H1 (cell line): ENCODE data around the gene RBM17. TPM values are rescaled to one million over a fixed set of nuclear protein-coding genes. Genes with fewer than 3 reads are reported as not detected.

Source experiments
- CTCF ChIA-PET: fragments of 300-600 bp; sonication (Branson Sonifier 250); formaldehyde crosslinking; loops from one replicate; lab custom pipeline; 2021; ENCODE audit not compliant: partially characterized antibody; lab: Charles Lee
- POLR2A ChIA-PET: fragments of 300-600 bp; sonication (Branson Sonifier 250); formaldehyde crosslinking; loops from one replicate; lab custom pipeline; 2021; ENCODE audit warnings: inconsistent platforms; ENCODE audit not compliant: partially characterized antibody; lab: Charles Lee
- DNase-seq, 2 experiments: peaks; one replicate each; pipeline versions ENCODE4 v3.0.0 to v3.0.0-alpha.2; 2010 to 2022; ENCODE audit warnings: low spot score in 2 of 2, low read depth in 1 of 2, mixed read lengths in 1 of 2
- FAIRE-seq: peaks from 2 replicates; lab custom pipeline; 2011; peaks lifted over from hg19 to GRCh38; lab: Jason Lieb, UNC
- H2AFZ ChIP-seq: 2 replicates; pipeline ENCODE4 v1.8.1; 2012; ENCODE audit warnings: low read length, inconsistent platforms
- H2AK5ac ChIP-seq: 2 replicates; pipeline ENCODE4 v1.6.1; 2013; ENCODE audit warnings: low read depth, low read length
- H2BK120ac ChIP-seq: replicated peaks from 2 replicates; pipeline ENCODE3; 2013; ENCODE audit warnings: low read depth, low read length, inconsistent platforms
- H2BK12ac ChIP-seq: 2 replicates; pipeline ENCODE4 v1.6.1; 2013; ENCODE audit warnings: low read depth, low read length
- H2BK15ac ChIP-seq: 2 replicates; pipeline ENCODE4 v1.6.1; 2013; ENCODE audit warnings: low read length
- H2BK20ac ChIP-seq: 2 replicates; pipeline ENCODE4 v1.6.1; 2013; ENCODE audit warnings: low read length
- H2BK5ac ChIP-seq: 2 replicates; pipeline ENCODE4 v1.6.1; 2013; ENCODE audit warnings: low read depth, low read length
- H3K14ac ChIP-seq: 2 replicates; pipeline ENCODE4 v1.6.1; 2013; ENCODE audit warnings: inconsistent platforms; ENCODE audit not compliant: insufficient read length
- H3K18ac ChIP-seq: 2 replicates; pipeline ENCODE4 v1.6.1; 2013; ENCODE audit warnings: low read length; ENCODE audit errors: extremely low read depth
- H3K23ac ChIP-seq: 2 replicates; pipeline ENCODE4 v1.6.1; 2013; ENCODE audit warnings: inconsistent platforms; ENCODE audit not compliant: insufficient read length
- H3K23me2 ChIP-seq: 2 replicates; pipeline ENCODE4 v1.6.1; 2013; ENCODE audit warnings: low read depth, low read length
- H3K27ac ChIP-seq: 2 replicates; pipeline ENCODE4 v1.6.1; 2011; ENCODE audit warnings: low read depth, low read length, inconsistent platforms
- H3K27me3 ChIP-seq, 4 experiments: replicated peaks in 1 of 4; 1 replicate in 1 of 4; 2 replicates in 3 of 4; pipeline versions ENCODE4 v1.6.1 to v1.8.1; 2011 to 2013; ENCODE audit warnings: low read length in 3 of 4, mild to moderate bottlenecking in 3 of 4, inconsistent platforms in 2 of 4, mixed read lengths in 2 of 4, moderate library complexity in 1 of 4; ENCODE audit not compliant: control insufficient read depth in 3 of 4, insufficient read depth in 3 of 4; ENCODE audit errors: extremely low read depth in 1 of 4
- H3K36me3 ChIP-seq, 4 experiments: 2 replicates each; pipeline versions ENCODE4 v1.6.1 to v1.8.1; 2011 to 2013; ENCODE audit warnings: mild to moderate bottlenecking in 4 of 4, low read length in 3 of 4, moderate library complexity in 2 of 4, control low read depth in 1 of 4, inconsistent platforms in 1 of 4; ENCODE audit not compliant: insufficient read depth in 4 of 4, control insufficient read depth in 2 of 4
- H3K4ac ChIP-seq: replicated peaks from 2 replicates; pipeline ENCODE3; 2013; ENCODE audit warnings: low read length, low read depth, mixed read lengths, inconsistent platforms; ENCODE audit not compliant: insufficient read length
- H3K4me1 ChIP-seq, 4 experiments: replicated peaks in 1 of 4; 1 replicate in 1 of 4; 2 replicates in 3 of 4; pipeline versions ENCODE4 v1.6.1 to v1.8.1; 2011 to 2013; ENCODE audit warnings: low read length in 3 of 4, inconsistent platforms in 2 of 4, mixed read lengths in 1 of 4; ENCODE audit not compliant: insufficient read depth in 4 of 4, control insufficient read depth in 3 of 4
- H3K4me2 ChIP-seq, 2 experiments: 2 replicates each; pipeline versions ENCODE4 v1.6.1 to v1.8.1; 2011 to 2013; ENCODE audit warnings: low read depth in 2 of 2, low read length in 2 of 2, control low read depth in 1 of 2, inconsistent platforms in 1 of 2, mild to moderate bottlenecking in 1 of 2; ENCODE audit not compliant: insufficient read depth in 1 of 2
- H3K4me3 ChIP-seq, 4 experiments: fragments of 200-600, 300-600 bp in 1 of 4; sonication (generic), shearing (Covaris generic), sonication (Bioruptor Twin) in 1 of 4; 2 replicates each; pipeline versions ENCODE4 v1.5.1 to v1.8.1; 2011 to 2016; ENCODE audit warnings: low read length in 4 of 4, low read depth in 3 of 4, control low read depth in 2 of 4, inconsistent platforms in 2 of 4, mild to moderate bottlenecking in 2 of 4, mixed read lengths in 1 of 4, moderate library complexity in 1 of 4; ENCODE audit not compliant: insufficient read depth in 2 of 4; ENCODE audit errors: extremely low read depth in 1 of 4
- H3K56ac ChIP-seq: replicated peaks from 2 replicates; pipeline ENCODE3; 2013; ENCODE audit warnings: low read depth, mild to moderate bottlenecking, mixed read lengths, low read length, inconsistent platforms; ENCODE audit not compliant: insufficient read length
- H3K79me1 ChIP-seq: 2 replicates; pipeline ENCODE4 v1.6.1; 2013; ENCODE audit warnings: low read depth, low read length, control low read depth
- H3K79me2 ChIP-seq, 2 experiments: 2 replicates each; pipeline versions ENCODE4 v1.6.1 to v1.8.1; 2012 to 2013; ENCODE audit warnings: low read length in 2 of 2, mild to moderate bottlenecking in 2 of 2, inconsistent platforms in 1 of 2; ENCODE audit not compliant: insufficient read depth in 2 of 2, control insufficient read depth in 1 of 2
- H3K9ac ChIP-seq, 4 experiments: replicated peaks in 1 of 4; 1 replicate in 1 of 4; 2 replicates in 3 of 4; pipeline versions ENCODE4 v1.6.1 to v1.8.1; 2011 to 2013; ENCODE audit warnings: low read depth in 3 of 4, low read length in 3 of 4, control low read depth in 2 of 4, mild to moderate bottlenecking in 2 of 4, moderate library complexity in 2 of 4, inconsistent platforms in 1 of 4; ENCODE audit errors: extremely low read depth in 1 of 4
- H3K9me3 ChIP-seq, 2 experiments: 2 replicates each; pipeline versions ENCODE4 v1.6.1 to v1.8.1; 2012 to 2013; ENCODE audit warnings: mild to moderate bottlenecking in 2 of 2, moderate library complexity in 2 of 2, control low read depth in 1 of 2, inconsistent platforms in 1 of 2, low read depth in 1 of 2, low read length in 1 of 2, mixed read lengths in 1 of 2; ENCODE audit not compliant: insufficient read depth in 2 of 2
- H4K20me1 ChIP-seq, 2 experiments: replicated peaks in 1 of 2; 2 replicates each; pipeline versions ENCODE3 to v1.8.1; 2011 to 2013; ENCODE audit warnings: inconsistent platforms in 2 of 2, low read length in 2 of 2, mild to moderate bottlenecking in 1 of 2; ENCODE audit not compliant: insufficient read depth in 2 of 2, control insufficient read depth in 1 of 2
- H4K5ac ChIP-seq: 2 replicates; pipeline ENCODE4 v1.6.1; 2013; ENCODE audit warnings: low read length, low read depth, mixed read lengths, inconsistent platforms; ENCODE audit not compliant: insufficient read length
- H4K8ac ChIP-seq: 2 replicates; pipeline ENCODE4 v1.8.0; 2013; ENCODE audit warnings: mild to moderate bottlenecking, moderate library complexity, low read length, inconsistent platforms; ENCODE audit not compliant: insufficient read depth; ENCODE audit errors: extremely low read depth
- H4K91ac ChIP-seq: replicated peaks from 2 replicates; pipeline ENCODE3; 2013; ENCODE audit warnings: low read length, mixed read lengths, inconsistent platforms; ENCODE audit not compliant: insufficient read length
- KDM5A ChIP-seq: fragments of 200-600 bp; IDR thresholded peaks from 2 replicates; pipeline ENCODE4 v1.7.1; 2012; ENCODE audit warnings: mild to moderate bottlenecking, low read length, inconsistent platforms, mixed read lengths
- POLR2A ChIP-seq, 2 experiments: IDR thresholded peaks; 1 replicate in 1 of 2; 2 replicates in 1 of 2; pipeline ENCODE4 v1.6.1; 2011; ENCODE audit warnings: low read depth in 2 of 2, low read length in 2 of 2, mild to moderate bottlenecking in 2 of 2; ENCODE audit errors: control extremely low read depth in 1 of 2
- RBBP5 ChIP-seq: IDR thresholded peaks from 2 replicates; pipeline ENCODE4 v1.7.1; 2012; ENCODE audit warnings: low read depth, mild to moderate bottlenecking, inconsistent platforms, low read length, moderate library complexity, borderline replicate concordance
- RXRA ChIP-seq: IDR thresholded peaks from 2 replicates; pipeline ENCODE4 v1.6.1; 2011; ENCODE audit warnings: low read depth, mild to moderate bottlenecking, low read length, moderate library complexity; ENCODE audit not compliant: insufficient read depth
- TAF7 ChIP-seq: optimal IDR thresholded peaks from 2 replicates; pipeline ENCODE3; 2011; ENCODE audit warnings: low read depth, mild to moderate bottlenecking, inconsistent platforms, low read length, moderate library complexity, borderline replicate concordance
- WGBS, 2 experiments: shearing (Covaris generic) in 1 of 2; methylation state at CpG; one replicate each; pipeline versions ENCODE4 v1.1.6 to v1.1.7; 2013 to 2015; ENCODE audit warnings: low lambda C conversion rate in 2 of 2, mixed read lengths in 2 of 2, inconsistent platforms in 1 of 2, low coverage in 1 of 2, missing lambda C conversion rate in 1 of 2; ENCODE audit not compliant: insufficient replicate concordance in 2 of 2, insufficient coverage in 1 of 2, insufficient read length in 1 of 2; ENCODE audit errors: extremely low coverage in 1 of 2, missing lambda C conversion rate in 1 of 2; 5-methylcytosine and 5-hydroxymethylcytosine counted together
- polyA plus RNA-seq, 7 experiments: library from polyadenylated mRNA; depleted of rRNA in 3 of 7; stranded (reverse) in 5 of 7; unstranded in 2 of 7; fragments of >200 nt in 5 of 7; fragments of 200-250 nt in 2 of 7; gene quantifications; 1 replicate in 5 of 7; 2 replicates in 1 of 7; 4 replicates in 1 of 7; pipeline versions ENCODE4 v1.2.1 to v1.2.3, GENCODE V29; 2011 to 2013; ENCODE audit warnings: missing spikeins in 2 of 7, mixed read lengths in 2 of 7
- total RNA-seq: library from RNA; stranded (reverse); fragmentation: NEBNext Ultra II Directional; extraction: Animal tissue kit (Norgen Biotek cat#: 25700); gene quantifications from 2 replicates; pipeline ENCODE4 v1.2.1, GENCODE V29; 2021

RBM17 gene
- total and polyA plus RNA-seq, 2 of the 8 experiments (the other 6 are each of a cell fraction or from before 2014, with no cell fraction given): 15.7 to 128 TPM

GRCh38 chr10:6058682-6059475 is 30.0 kb upstream of the RBM17 start:
- Histone ChIP-seq H3K23me2 (no peaks in the 10 kb centered on the region), H2BK15ac (no peak overlapping the region), H3K79me2 (no peaks in the 10 kb centered on the region), H2AK5ac (no peak overlapping the region), H4K5ac (no peak overlapping the region), H4K8ac (no peak overlapping the region), H3K14ac (no peak overlapping the region), H3K9me3 (no peaks in the 10 kb centered on the region), H2AFZ (no peak overlapping the region), H3K27ac (no peak overlapping the region), H3K36me3 (no peaks in the 10 kb centered on the region), H4K20me1 (no peaks in the 10 kb centered on the region), H2BK5ac (no peak overlapping the region), H3K18ac (no peak overlapping the region), H3K9ac (no peak overlapping the region), H3K23ac (no peak overlapping the region), H3K27me3 (no peaks in the 10 kb centered on the region), H3K4me2 (no peak overlapping the region), H4K91ac (no peak overlapping the region), H2BK120ac (no peak overlapping the region), H3K4me1 (peaks cover 0 to 2% (median 0%) of the 10 kb centered on the region in 4 experiments; a peak in 1 of 7 replicates), H3K4ac (no peak overlapping the region), H2BK12ac (no peak overlapping the region), H3K79me1 (no peaks in the 10 kb centered on the region), H3K4me3 (no peak overlapping the region), H2BK20ac (no peak overlapping the region), H3K56ac (no peak overlapping the region)
- CTCF ChIA-PET: interaction anchor here (1.1 kb wide), 2 partner anchors 28 to 52 kb away, joined by 3 read pairs; no protein-coding TSS in a partner anchor
- 88% methylated on average over 3 of the region's 3 CpGs; no CpG with 5 or more reads in 1 of the 2 experiments for WGBS, 2 experiments
- DNase-seq: no peak
- no peak for TF ChIP-seq RBBP5
- TF ChIP-seq KDM5A: no peak
- no peak for TF ChIP-seq TAF7
- TF ChIP-seq RXRA: no peak
- TF ChIP-seq POLR2A (IDR thresholded peaks at IDR 0.05; ENCODE audit: control extremely low read depth in 1 of 2, low read depth in 2 of 2, low read length in 2 of 2): no peak
- POLR2A ChIA-PET: interaction anchor here (0.8 kb wide), 1 partner anchor 9 kb away, joined by 3 read pairs; no protein-coding TSS in a partner anchor
- FAIRE-seq: no peak
